Activated naive CD8-positive, alpha-beta T cell treated with anti-CD3 and anti-CD28 coated beads for 36 hours (primary cell): ENCODE measurements around the gene SERTAD2. TPM values are rescaled to one million over a fixed set of nuclear protein-coding genes. Genes with fewer than 3 reads are reported as not detected.

ENCODE experiments used
- DNase-seq: peaks from one replicate; pipeline ENCODE4 v3.0.0; 2021
- H3K27ac Mint-ChIP-seq: one replicate; pipeline ENCODE4 v1.8.0; 2022; ENCODE audit warnings: mild to moderate bottlenecking, moderate library complexity, mixed read lengths
- H3K27me3 Mint-ChIP-seq: one replicate; pipeline ENCODE4 v1.8.0; 2022; ENCODE audit warnings: mild to moderate bottlenecking, mixed read lengths
- H3K36me3 Mint-ChIP-seq: one replicate; pipeline ENCODE4 v1.8.0; 2021; ENCODE audit warnings: mild to moderate bottlenecking, mixed read lengths
- H3K4me1 Mint-ChIP-seq: one replicate; pipeline ENCODE4 v1.8.0; 2021; ENCODE audit warnings: mixed read lengths
- H3K4me3 Mint-ChIP-seq: one replicate; pipeline ENCODE4 v1.8.0; 2022; ENCODE audit warnings: mild to moderate bottlenecking, moderate library complexity, mixed read lengths
- H3K9me3 Mint-ChIP-seq: one replicate; pipeline ENCODE4 v1.8.0; 2022; ENCODE audit warnings: mixed read lengths
- total RNA-seq, 2 experiments: library from RNA; stranded (reverse); gene quantifications; one replicate each; pipeline ENCODE4 v1.2.3, GENCODE V29; 2021

SERTAD2 gene
- total RNA-seq, 2 experiments from 2014 or later, result 22.7 to 23.3 TPM

- no peak for DNase-seq
- Mint-ChIP-seq H3K4me3 (no peak overlapping the region), H3K27ac (no peak overlapping the region), H3K9me3 (no peaks in the 10 kb centered on the region), H3K4me1 (peaks cover 27% of the 10 kb centered on the region), H3K27me3 (no peaks in the 10 kb centered on the region), H3K36me3 (peaks cover 28% of the 10 kb centered on the region)
Measured at GRCh38 chr2:64632835-64633819, 20.6 kb downstream of the SERTAD2 start.

GRCh38 chr2:64631771-64632170 is 21.9 kb downstream of the SERTAD2 start:
- Mint-ChIP-seq H3K4me1 (peaks cover 13% of the 10 kb centered on the region), H3K27ac (no peak overlapping the region), H3K4me3 (no peak overlapping the region), H3K27me3 (no peaks in the 10 kb centered on the region), H3K36me3 (peaks cover 21% of the 10 kb centered on the region), H3K9me3 (no peaks in the 10 kb centered on the region)
- DNase-seq, result no peak

DNA sequence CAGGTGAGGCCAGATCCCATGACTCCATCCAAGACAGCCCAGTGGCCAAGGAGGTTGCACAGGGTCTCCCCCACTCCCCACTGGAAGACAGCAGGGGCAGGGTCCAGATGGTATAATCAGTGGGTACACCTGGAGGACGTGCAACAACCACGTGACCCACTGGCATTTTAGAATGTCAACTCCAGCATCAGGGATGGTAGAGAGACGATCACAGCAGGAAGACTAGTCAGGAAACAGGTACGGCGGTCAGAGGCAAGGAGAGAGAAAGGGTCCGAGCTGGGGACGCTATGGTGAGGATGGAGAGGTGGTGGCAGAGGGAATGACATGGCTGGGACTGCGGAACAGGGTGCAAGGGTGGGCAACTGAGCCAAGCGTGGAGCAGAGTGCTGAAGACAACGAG is 23.0 kb downstream of the SERTAD2 start:
- Mint-ChIP-seq H3K27ac (no peak overlapping the region), H3K36me3 (peaks cover 10% of the 10 kb centered on the region), H3K9me3 (no peaks in the 10 kb centered on the region), H3K27me3 (no peaks in the 10 kb centered on the region), H3K4me1 (peaks cover 3% of the 10 kb centered on the region), H3K4me3 (no peak overlapping the region)
- DNase-seq, result no peak

DNA sequence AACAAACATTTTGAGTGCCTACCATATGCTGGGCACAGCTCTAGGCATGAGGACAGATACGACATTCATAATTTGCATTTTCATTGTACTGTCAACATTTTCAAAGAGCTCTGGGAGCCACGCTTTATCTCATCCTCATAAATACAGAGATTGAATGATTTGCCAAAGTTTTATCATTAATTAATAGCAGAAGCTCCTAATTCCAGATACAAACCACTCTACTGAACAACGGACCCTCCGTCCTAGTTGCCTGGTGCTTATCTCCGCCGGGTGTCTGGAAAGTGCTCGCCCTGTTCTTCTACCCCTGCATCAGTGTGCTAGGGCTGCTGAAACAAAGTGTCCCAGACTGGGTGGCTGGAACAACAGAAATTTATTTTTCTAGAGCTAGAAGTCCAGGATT is 23.8 kb downstream of the SERTAD2 start:
- DNase-seq, result no peak
- no peak overlapping the region for H3K4me3 Mint-ChIP-seq
- peaks cover 2% of the 10 kb centered on the region for H3K4me1 Mint-ChIP-seq
- H3K27ac Mint-ChIP-seq, result peak overlapping the region; percentile 6
- no peaks in the 10 kb centered on the region for H3K27me3 Mint-ChIP-seq
- no peaks in the 10 kb centered on the region for H3K9me3 Mint-ChIP-seq
- peaks cover 7% of the 10 kb centered on the region for H3K36me3 Mint-ChIP-seq

DNA sequence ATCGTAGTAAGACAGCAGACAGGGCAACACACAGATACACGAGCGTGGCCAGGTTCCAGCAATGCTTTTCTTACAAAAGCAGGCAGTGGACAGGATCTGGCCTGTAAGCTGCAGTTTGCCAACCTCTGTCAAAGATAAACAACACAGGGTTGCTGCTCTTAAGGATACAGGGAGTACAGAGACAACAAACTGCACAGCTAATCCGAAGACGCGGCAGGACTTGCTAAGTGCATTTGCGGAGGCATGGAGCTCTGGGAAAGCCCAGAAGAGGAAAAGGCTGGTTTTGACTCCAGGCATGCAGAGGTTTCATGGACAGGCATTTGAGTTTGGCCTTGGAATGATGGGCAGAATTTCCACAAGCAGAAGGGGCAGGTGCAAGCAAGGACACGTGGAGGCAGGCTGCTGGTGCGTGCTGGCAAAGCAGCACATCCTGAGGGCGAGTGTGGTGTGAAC is 24.4 kb downstream of the SERTAD2 start:
- no peaks in the 10 kb centered on the region for H3K27me3 Mint-ChIP-seq
- no peak overlapping the region for H3K4me3 Mint-ChIP-seq
- no peaks in the 10 kb centered on the region for H3K9me3 Mint-ChIP-seq
- H3K27ac Mint-ChIP-seq, result peak overlapping the region; percentile 6
- H3K36me3 Mint-ChIP-seq, result peaks cover 4% of the 10 kb centered on the region
- DNase-seq, result no peak
- H3K4me1 Mint-ChIP-seq, result peaks cover 2% of the 10 kb centered on the region

DNA sequence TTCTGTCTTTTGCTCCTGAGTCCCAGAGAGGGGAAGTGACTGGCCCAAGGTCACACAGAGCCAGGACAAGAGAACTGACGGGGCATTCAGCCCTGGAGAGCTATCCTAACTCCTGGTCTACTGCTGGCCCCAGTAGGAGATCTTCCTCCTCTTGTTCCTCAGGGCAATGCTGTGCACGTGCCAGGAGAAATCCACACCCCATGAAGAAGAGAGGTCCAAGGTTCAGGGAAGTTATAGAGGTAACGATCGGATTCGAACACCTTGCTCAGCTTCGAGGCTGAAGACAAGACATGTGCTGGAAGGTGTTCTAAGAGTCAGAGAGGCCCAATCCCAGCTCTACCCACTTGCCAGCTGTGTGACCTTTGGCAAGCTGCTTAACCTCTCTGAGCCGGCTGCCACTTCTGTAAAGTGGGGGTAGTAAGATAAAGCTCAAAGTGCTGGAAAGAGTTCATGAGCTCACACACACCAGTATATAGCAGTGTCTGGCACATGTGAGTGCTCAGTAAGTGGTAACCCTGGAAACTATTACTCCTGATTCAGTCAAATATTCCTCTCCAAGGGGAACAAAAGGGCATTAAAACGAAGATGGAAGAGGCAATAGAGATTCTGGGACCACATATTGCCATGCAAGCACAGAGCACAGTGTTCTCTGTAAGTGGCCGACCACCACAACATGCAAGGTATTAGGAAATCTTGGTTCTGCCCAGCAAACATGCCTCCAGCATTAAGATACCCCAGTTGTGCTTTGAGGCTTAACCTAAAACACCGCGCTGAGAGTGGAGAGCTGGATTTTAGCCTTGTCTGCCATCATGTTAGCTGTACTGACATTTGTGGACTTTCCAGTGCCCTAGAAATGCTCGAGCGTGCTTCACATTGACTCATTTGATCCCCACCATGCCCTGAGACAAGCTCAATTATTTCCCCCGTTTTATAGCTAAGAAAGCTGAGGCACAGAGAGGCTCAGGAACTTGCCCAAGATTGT is 25.6 kb downstream of the SERTAD2 start:
- Mint-ChIP-seq H3K4me3 (no peak overlapping the region), H3K4me1 (peaks cover 2% of the 10 kb centered on the region), H3K27ac (peak overlapping the region; percentile 55), H3K27me3 (no peaks in the 10 kb centered on the region), H3K36me3 (peaks cover 2% of the 10 kb centered on the region), H3K9me3 (no peaks in the 10 kb centered on the region)
- no peak for DNase-seq

DNA sequence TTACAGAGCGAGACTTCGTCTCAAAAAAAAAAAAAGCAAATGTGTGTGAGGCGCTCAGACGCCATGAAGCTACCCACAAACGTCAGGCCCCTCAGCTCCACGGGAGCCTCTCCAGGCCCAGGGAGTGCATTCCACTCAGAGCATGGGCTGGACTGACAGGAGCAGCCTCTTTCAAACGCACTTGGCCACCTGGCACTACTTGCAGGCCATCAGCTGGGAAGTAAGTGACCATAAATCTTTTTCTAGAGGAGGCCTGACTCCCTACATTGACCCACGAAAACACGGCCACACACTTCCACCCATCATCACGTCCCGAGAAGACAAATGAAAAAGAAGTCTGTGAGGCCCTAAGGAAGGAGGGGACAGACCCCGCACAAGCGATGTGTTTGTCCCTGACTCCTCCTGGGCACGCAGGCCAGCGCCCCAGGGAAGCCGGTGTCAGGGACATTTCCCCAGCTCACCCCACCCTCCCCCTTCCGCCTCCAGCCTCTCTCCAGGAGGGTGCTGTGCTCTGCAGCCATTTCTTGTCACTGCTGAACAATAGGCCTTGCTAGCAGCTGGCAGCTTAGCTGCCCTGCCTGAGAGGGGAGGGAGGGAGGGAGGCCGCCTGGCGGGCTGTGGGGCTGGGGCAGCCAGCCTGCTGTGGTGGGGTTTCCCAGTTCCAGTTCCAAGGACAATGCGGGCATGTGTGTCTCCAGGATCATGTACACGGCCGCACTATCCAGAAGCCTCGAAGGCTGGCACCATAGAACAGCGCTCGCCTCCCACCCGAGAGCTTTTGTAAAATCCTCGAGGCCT is 26.6 kb downstream of the SERTAD2 start:
- Mint-ChIP-seq H3K4me3 (no peak overlapping the region), H3K36me3 (no peaks in the 10 kb centered on the region), H3K27me3 (no peaks in the 10 kb centered on the region), H3K27ac (no peak overlapping the region), H3K9me3 (no peaks in the 10 kb centered on the region), H3K4me1 (peaks cover 2% of the 10 kb centered on the region)
- no peak for DNase-seq

- no peak overlapping the region for H3K4me3 Mint-ChIP-seq
- peaks cover 2% of the 10 kb centered on the region for H3K4me1 Mint-ChIP-seq
- DNase-seq, result no peak
- H3K27ac Mint-ChIP-seq, result no peak overlapping the region
- no peaks in the 10 kb centered on the region for H3K27me3 Mint-ChIP-seq
- H3K9me3 Mint-ChIP-seq, result no peaks in the 10 kb centered on the region
- H3K36me3 Mint-ChIP-seq, result no peaks in the 10 kb centered on the region
Measured at GRCh38 chr2:64626146-64626809, 27.4 kb downstream of the SERTAD2 start.

DNA sequence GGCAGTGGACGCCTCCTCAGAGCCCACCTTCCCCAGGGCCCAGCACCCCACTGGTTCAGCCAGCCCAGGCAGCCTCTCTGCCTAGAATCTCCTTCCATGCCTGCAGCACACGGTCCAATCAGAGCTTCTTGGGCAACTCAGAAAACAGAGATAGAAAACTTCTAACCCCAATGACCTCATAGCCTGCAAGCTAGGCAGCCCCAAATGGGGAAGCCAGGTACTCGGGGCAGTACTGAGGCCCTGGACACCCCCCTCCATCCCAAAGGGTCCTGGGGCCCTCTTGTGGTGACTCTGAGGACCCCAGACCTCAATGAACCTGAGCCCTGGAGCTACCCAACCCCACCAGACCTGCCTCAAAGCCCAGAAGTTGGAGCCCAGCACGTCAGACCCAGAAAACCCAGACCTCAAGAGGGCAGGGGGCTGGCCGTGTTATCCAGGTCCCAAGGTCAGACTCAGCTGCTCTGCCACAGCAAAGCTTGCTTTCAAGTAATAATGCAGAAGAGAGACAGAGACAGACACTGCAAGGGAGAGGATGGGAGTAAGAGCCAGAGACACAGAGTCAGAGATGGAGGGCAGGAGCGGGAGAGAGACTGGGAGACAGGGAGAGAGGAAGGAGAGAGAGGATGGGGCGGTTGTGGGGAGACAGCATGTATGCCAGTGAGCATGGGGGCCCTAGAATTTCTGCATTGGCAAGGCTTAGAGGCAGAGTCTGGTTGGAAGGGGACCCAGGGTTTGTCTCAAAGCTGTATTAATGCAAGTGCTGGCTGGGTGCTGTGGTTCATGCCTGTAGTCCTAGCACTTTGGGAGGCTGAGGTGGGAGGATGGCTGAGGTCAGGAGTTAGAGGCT is 28.2 kb downstream of the SERTAD2 start:
- H3K36me3 Mint-ChIP-seq, result no peaks in the 10 kb centered on the region
- H3K27me3 Mint-ChIP-seq, result no peaks in the 10 kb centered on the region
- H3K9me3 Mint-ChIP-seq, result no peaks in the 10 kb centered on the region
- no peak for DNase-seq
- H3K4me1 Mint-ChIP-seq, result peaks cover 2% of the 10 kb centered on the region
- H3K27ac Mint-ChIP-seq, result no peak overlapping the region
- H3K4me3 Mint-ChIP-seq, result no peak overlapping the region

DNA sequence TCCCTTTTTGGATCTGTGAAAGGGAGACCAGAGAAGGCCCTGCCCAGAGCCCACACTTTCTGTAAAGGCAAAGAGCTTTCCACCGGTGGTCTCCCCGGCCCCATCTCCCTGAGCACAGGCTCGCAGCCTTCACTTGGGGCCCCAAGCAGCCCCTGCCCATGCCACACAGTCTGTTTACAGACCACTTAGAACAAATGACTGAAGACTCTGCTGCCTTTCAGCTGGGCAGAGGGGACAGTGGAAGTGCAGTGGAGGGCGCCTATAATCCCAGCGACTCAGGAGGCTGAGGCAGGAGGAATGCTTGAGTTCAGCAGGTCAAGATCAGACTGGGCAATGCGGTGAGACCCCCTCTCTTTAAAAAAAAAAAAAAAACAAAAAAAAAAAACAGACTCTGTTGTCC is 28.9 kb downstream of the SERTAD2 start:
- DNase-seq, result no peak
- H3K9me3 Mint-ChIP-seq, result no peaks in the 10 kb centered on the region
- no peak overlapping the region for H3K27ac Mint-ChIP-seq
- no peak overlapping the region for H3K4me3 Mint-ChIP-seq
- no peaks in the 10 kb centered on the region for H3K36me3 Mint-ChIP-seq
- H3K4me1 Mint-ChIP-seq, result peaks cover 2% of the 10 kb centered on the region
- no peaks in the 10 kb centered on the region for H3K27me3 Mint-ChIP-seq

DNA sequence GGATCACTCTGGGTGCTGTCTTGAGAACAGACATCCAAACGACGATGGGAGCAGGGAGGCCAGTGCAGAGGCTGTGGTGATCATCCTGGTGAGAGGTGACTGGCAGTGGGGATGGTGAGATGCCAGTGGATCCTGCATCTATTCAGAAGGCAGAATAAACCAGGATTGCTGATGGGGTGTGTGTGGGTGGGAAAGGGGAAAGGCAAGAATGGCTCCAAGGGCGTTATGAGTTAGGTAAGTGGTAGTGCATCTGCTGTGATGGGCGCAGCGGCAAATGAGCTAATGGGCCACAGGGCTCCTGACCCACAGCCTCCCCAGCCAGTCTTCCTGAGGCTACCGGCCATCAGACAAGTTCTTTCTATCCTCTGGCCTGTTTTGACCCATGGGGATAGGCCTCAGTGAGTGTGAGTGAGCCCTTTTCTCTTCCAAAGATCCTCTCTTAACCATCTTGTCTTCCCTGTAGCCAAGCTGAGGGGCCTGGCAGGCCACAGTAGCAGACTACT is 29.6 kb downstream of the SERTAD2 start:
- Mint-ChIP-seq H3K4me1 (peaks cover 2% of the 10 kb centered on the region), H3K4me3 (no peak overlapping the region), H3K9me3 (no peaks in the 10 kb centered on the region), H3K27me3 (no peaks in the 10 kb centered on the region), H3K27ac (no peak overlapping the region), H3K36me3 (no peaks in the 10 kb centered on the region)
- DNase-seq, result no peak

- Mint-ChIP-seq H3K4me3 (no peak overlapping the region), H3K9me3 (no peaks in the 10 kb centered on the region), H3K36me3 (no peaks in the 10 kb centered on the region), H3K4me1 (no peaks in the 10 kb centered on the region), H3K27me3 (no peaks in the 10 kb centered on the region), H3K27ac (no peak overlapping the region)
- DNase-seq, result no peak
Measured at GRCh38 chr2:64623242-64623850, 30.4 kb downstream of the SERTAD2 start.
